Fibroblast of lung (primary cell): Measurements from ENCODE around the gene FMNL2. TPM values are rescaled to one million over a fixed set of nuclear protein-coding genes. Genes with fewer than 3 reads are reported as not detected.

ENCODE experiments used
- DNase-seq, 2 donors: peaks; one replicate each; pipeline versions ENCODE4 v3.0.0 to v3.0.0-alpha.2; 2010; ENCODE audit warnings: low read depth in 2 of 2
- H2AFZ ChIP-seq: 2 replicates; pipeline ENCODE4 v1.5.1; 2012; ENCODE audit warnings: low read length, control low read depth, inconsistent platforms
- H3K27ac ChIP-seq: 2 replicates; pipeline ENCODE4 v1.5.1; 2011; ENCODE audit warnings: low read length, control low read depth; ENCODE audit not compliant: insufficient read depth
- H3K27me3 ChIP-seq: 2 replicates; pipeline ENCODE4 v1.5.1; 2011; ENCODE audit warnings: mild to moderate bottlenecking, low read length; ENCODE audit not compliant: control insufficient read depth, insufficient read depth
- H3K36me3 ChIP-seq: 2 replicates; pipeline ENCODE4 v1.5.1; 2011; ENCODE audit warnings: low read length; ENCODE audit not compliant: control insufficient read depth, insufficient read depth
- H3K4me1 ChIP-seq: 2 replicates; pipeline ENCODE4 v1.5.1; 2011; ENCODE audit warnings: low read length; ENCODE audit not compliant: control insufficient read depth, insufficient read depth; ENCODE audit errors: extremely low read depth
- H3K4me2 ChIP-seq: 2 replicates; pipeline ENCODE4 v1.5.1; 2011; ENCODE audit warnings: low read length, control low read depth; ENCODE audit not compliant: insufficient read depth; ENCODE audit errors: extremely low read depth
- H3K4me3 ChIP-seq, 4 experiments: fragments of 200-600 bp in 1 of 4; sonication (generic) in 1 of 4; replicated peaks in 1 of 4; 2 replicates each; pipeline ENCODE4 v1.5.1; 2011 to 2016; ENCODE audit warnings: low read length in 4 of 4, low read depth in 3 of 4, mild to moderate bottlenecking in 3 of 4, control low read depth in 2 of 4, inconsistent platforms in 1 of 4, mixed read lengths in 1 of 4; ENCODE audit not compliant: insufficient read depth in 1 of 4; ENCODE audit errors: control extremely low read depth in 1 of 4
- H3K79me2 ChIP-seq: 2 replicates; pipeline ENCODE4 v1.5.1; 2012; ENCODE audit warnings: mild to moderate bottlenecking, low read length, inconsistent platforms; ENCODE audit not compliant: control insufficient read depth, insufficient read depth
- H3K9ac ChIP-seq: 2 replicates; pipeline ENCODE4 v1.5.1; 2011; ENCODE audit warnings: mild to moderate bottlenecking, low read length, control low read depth; ENCODE audit not compliant: insufficient read depth
- H3K9me3 ChIP-seq: 2 replicates; pipeline ENCODE4 v1.5.1; 2012; ENCODE audit warnings: low read depth, low read length; ENCODE audit not compliant: control insufficient read depth, insufficient read depth
- H4K20me1 ChIP-seq: 2 replicates; pipeline ENCODE4 v1.5.1; 2011; ENCODE audit warnings: low read length; ENCODE audit not compliant: control insufficient read depth, insufficient read depth; ENCODE audit errors: extremely low read depth
- CTCF ChIP-seq, 2 donors: IDR thresholded peaks in 1 of 2; conservative IDR thresholded peaks in 1 of 2; 1 replicate in 1 of 2; 2 replicates in 1 of 2; pipeline ENCODE4 v1.5.1; 2011 to 2012; ENCODE audit warnings: low read length in 2 of 2, control low read depth in 1 of 2, inconsistent platforms in 1 of 2, low read depth in 1 of 2, mild to moderate bottlenecking in 1 of 2
- EZH2 ChIP-seq: IDR thresholded peaks from 2 replicates; pipeline ENCODE4 v1.5.1; 2012; ENCODE audit warnings: low read length, control low read depth, mild to moderate bottlenecking; ENCODE audit errors: missing control alignments
- polyA plus RNA-seq, 2 donors: library from polyadenylated mRNA; depleted of rRNA in 1 of 2; stranded (reverse) in 1 of 2; unstranded in 1 of 2; fragments of >200 nt; gene quantifications; 2 replicates each; pipeline ENCODE4 v1.2.1, GENCODE V29; 2011 to 2012; ENCODE audit warnings: missing spikeins in 1 of 2
- total RNA-seq: library from RNA; depleted of rRNA; stranded (reverse); fragments of >200 nt; gene quantifications from 2 replicates; pipeline ENCODE4 v1.2.1, GENCODE V29; 2014

The FMNL2 gene
- total and polyA plus RNA-seq, 2 donors (not counting 1 experiment from before 2014, with no cell fraction given): 12.0 to 30.2 TPM

GRCh38 chr2:152347076-152347475, 12.1 kb downstream of the FMNL2 start:
- Histone ChIP-seq H3K9me3 (no peaks in the 10 kb centered on the region), H2AFZ (no peak overlapping the region), H3K27ac (no peak overlapping the region), H3K4me1 (no peaks in the 10 kb centered on the region), H3K27me3 (no peaks in the 10 kb centered on the region), H3K4me3 (no peak overlapping the region), H3K9ac (no peak overlapping the region), H3K36me3 (no peaks in the 10 kb centered on the region), H3K79me2 (peaks cover 12% of the 10 kb centered on the region), H4K20me1 (no peaks in the 10 kb centered on the region), H3K4me2 (no peak overlapping the region)
- TF ChIP-seq EZH2: no peak
- no peak for TF ChIP-seq CTCF (conservative IDR thresholded peaks at IDR 0.05 in 1 of 2, IDR thresholded peaks at IDR 0.05 in 1 of 2; ENCODE audit: low read depth in 1 of 2, low read length in 2 of 2)
- peak in 1 of 2 donors; percentile 96 for DNase-seq

- peaks cover 12% of the 10 kb centered on the region for H3K79me2 ChIP-seq
- no peaks in the 10 kb centered on the region for H3K4me1 ChIP-seq
- H2AFZ ChIP-seq: no peak overlapping the region
- TF ChIP-seq CTCF (conservative IDR thresholded peaks at IDR 0.05 in 1 of 2, IDR thresholded peaks at IDR 0.05 in 1 of 2; ENCODE audit: low read depth in 1 of 2, low read length in 2 of 2): no peak
- no peak for TF ChIP-seq EZH2
- H3K9me3 ChIP-seq: no peaks in the 10 kb centered on the region
- H3K27ac ChIP-seq: no peak overlapping the region
- H4K20me1 ChIP-seq: no peaks in the 10 kb centered on the region
- H3K27me3 ChIP-seq: no peaks in the 10 kb centered on the region
- no peaks in the 10 kb centered on the region for H3K36me3 ChIP-seq
- H3K4me2 ChIP-seq: no peak overlapping the region
- H3K9ac ChIP-seq: no peak overlapping the region
- H3K4me3 ChIP-seq: no peak overlapping the region
- peak in 1 of 2 donors; percentile 35 for DNase-seq
These were observed 13.4 kb downstream of the FMNL2 start for GRCh38 chr2:152348388-152348787.

GRCh38 chr2:152349416-152349815, 14.4 kb downstream of the FMNL2 start:
- TF ChIP-seq EZH2 (no peak), CTCF (conservative IDR thresholded peaks at IDR 0.05 in 1 of 2, IDR thresholded peaks at IDR 0.05 in 1 of 2; ENCODE audit: low read depth in 1 of 2, low read length in 2 of 2) (no peak)
- H3K4me1 ChIP-seq: no peaks in the 10 kb centered on the region
- no peak overlapping the region for H2AFZ ChIP-seq
- peaks cover 12% of the 10 kb centered on the region for H3K79me2 ChIP-seq
- H4K20me1 ChIP-seq: no peaks in the 10 kb centered on the region
- H3K9ac ChIP-seq: no peak overlapping the region
- H3K27me3 ChIP-seq: no peaks in the 10 kb centered on the region
- no peak for DNase-seq
- H3K4me3 ChIP-seq: no peak overlapping the region
- H3K27ac ChIP-seq: no peak overlapping the region
- no peaks in the 10 kb centered on the region for H3K9me3 ChIP-seq
- H3K36me3 ChIP-seq: no peaks in the 10 kb centered on the region
- H3K4me2 ChIP-seq: no peak overlapping the region
